Measurements from ENCODE around the gene SCN2A.

Gene SCN2A

DNA sequence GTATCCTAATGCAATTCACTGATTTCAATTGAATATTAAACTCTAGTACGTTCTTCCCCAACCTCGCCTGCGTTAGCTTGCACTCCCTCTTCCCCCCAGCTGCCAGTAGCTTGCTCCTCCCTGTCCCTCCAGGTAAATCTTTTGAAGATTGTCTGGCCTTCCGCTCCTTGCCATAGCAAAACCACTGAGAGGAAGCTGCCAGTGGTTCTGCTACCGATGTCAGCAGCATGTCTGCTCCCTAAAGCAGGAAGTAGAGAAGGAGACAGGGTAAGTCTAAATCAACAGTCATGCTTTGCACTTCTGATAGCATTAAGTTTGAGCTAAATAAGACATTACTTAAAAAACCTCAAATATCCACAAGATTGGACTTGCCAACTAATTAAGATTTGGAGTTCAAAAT is 89.1 kb downstream of the SCN2A start:
- TF ChIP-seq GATA2 (IDR thresholded peaks at IDR 0.05; ENCODE audit: low read depth, low read length): no peak

DNA sequence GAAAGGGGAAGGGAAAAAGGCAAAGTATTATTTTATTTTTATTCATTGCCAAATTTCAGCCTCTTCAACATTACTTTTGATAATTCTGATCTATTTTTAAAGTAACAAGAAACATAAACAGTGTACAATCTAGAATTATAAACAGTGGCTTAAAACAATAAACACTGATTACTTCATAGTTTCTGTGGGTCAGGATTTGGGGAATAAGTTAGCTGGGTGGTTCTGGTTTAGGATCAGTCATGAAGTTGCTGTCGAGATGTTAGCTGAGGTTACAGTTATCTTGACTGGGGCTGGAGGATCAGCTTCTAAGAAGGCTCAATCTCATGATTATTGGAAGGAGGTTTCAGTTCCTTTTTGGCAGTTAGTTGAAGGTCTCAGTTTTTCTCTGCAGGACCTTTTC is 109.2 kb downstream of the SCN2A start:
- no peak for TF ChIP-seq GATA2 (IDR thresholded peaks at IDR 0.05; ENCODE audit: low read depth, low read length)
- no peak for TF ChIP-seq GATA3 (IDR thresholded peaks at IDR 0.05; ENCODE audit: low read depth, low read length)

DNA sequence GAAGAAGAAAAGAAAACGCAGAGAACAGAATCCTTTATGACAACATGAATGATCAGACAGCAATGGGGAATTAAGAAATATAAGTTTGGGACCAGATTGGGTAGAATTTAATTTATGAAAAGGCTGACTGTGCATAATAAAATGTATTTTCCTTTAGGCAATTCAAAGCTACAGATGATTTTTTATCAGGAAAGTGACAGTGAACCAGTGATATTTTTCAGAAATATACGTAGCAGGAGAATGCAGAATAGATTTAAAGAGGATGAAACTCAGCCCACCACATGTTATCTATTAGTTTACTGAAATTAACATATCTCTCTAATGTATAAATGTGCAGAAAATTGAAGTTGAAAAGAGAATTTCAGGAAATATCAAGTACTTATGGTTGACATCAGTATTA is 110.0 kb downstream of the SCN2A start:
- TF ChIP-seq GATA2 (IDR thresholded peaks at IDR 0.05; ENCODE audit: low read depth, low read length) (no peak), GATA3 (IDR thresholded peaks at IDR 0.05; ENCODE audit: low read depth, low read length) (no peak)

DNA sequence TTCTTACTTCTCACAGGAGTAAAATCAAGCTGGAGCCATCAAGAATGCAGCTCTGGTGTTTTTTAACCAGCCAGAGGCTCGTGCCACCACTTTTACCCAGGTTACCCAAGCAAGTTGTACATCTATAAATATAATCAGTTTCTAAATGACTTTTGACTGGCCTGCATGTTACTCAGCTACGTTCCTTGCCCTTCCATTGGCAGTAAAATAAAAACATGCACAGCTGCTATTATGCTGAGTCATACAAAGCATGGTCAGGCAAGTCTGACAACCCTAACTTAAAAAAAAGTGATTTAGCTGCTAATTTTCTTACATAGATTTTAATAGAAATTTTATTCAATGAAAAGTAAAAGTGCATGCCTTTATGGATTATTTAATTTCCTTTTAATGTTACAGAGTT is 118.5 kb downstream of the SCN2A start:
- TF ChIP-seq GATA2 (IDR thresholded peaks at IDR 0.05; ENCODE audit: low read depth, low read length): no peak
- no peak for TF ChIP-seq GATA3 (IDR thresholded peaks at IDR 0.05; ENCODE audit: low read depth, low read length)

DNA sequence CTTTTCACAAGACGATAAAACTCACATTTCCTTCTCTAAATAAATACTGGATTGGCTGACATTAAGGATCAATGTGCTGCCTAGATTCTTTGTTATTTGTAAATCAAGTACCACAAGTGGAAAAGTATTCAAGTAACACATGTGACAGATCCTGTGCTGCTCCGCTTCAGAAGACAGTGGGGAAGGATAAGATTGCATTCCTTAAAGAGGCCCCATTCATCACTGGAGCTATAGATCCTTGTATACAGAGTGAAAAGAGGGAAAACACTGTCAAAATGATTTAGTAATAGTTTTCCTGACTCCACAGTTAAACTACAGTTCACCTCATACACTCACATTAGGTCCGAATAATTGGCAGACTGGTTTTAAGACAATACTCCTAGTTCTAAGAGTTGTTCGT is 122.3 kb downstream of the SCN2A start:
- TF ChIP-seq GATA3 (IDR thresholded peaks at IDR 0.05; ENCODE audit: low read depth, low read length) (no peak), GATA2 (IDR thresholded peaks at IDR 0.05; ENCODE audit: low read depth, low read length) (no peak)

GRCh38 chr2:165369131-165369897 is 130.1 kb downstream of the SCN2A start:
- no peak for TF ChIP-seq GATA3 (IDR thresholded peaks at IDR 0.05; ENCODE audit: low read depth, low read length)
- TF ChIP-seq GATA2 (IDR thresholded peaks at IDR 0.05; ENCODE audit: low read depth, low read length): no peak

GRCh38 chr2:165369898-165370296 is 130.7 kb downstream of the SCN2A start:
- TF ChIP-seq GATA3 (IDR thresholded peaks at IDR 0.05; ENCODE audit: low read depth, low read length) (no peak), GATA2 (IDR thresholded peaks at IDR 0.05; ENCODE audit: low read depth, low read length) (no peak)

GRCh38 chr2:165371356-165371755 is 132.1 kb downstream of the SCN2A start:
- TF ChIP-seq GATA3 (IDR thresholded peaks at IDR 0.05; ENCODE audit: low read depth, low read length) (no peak), GATA2 (IDR thresholded peaks at IDR 0.05; ENCODE audit: low read depth, low read length) (no peak)

- peak; percentile 75; the same call in 1 of the 2 replicates for TF ChIP-seq GATA2 (IDR thresholded peaks at IDR 0.05; ENCODE audit: low read depth, low read length)
- TF ChIP-seq GATA3 (IDR thresholded peaks at IDR 0.05; ENCODE audit: low read depth, low read length): peak; percentile 72
Observed at GRCh38 chr2:165373278-165374010, 134.2 kb downstream of the SCN2A start.

DNA sequence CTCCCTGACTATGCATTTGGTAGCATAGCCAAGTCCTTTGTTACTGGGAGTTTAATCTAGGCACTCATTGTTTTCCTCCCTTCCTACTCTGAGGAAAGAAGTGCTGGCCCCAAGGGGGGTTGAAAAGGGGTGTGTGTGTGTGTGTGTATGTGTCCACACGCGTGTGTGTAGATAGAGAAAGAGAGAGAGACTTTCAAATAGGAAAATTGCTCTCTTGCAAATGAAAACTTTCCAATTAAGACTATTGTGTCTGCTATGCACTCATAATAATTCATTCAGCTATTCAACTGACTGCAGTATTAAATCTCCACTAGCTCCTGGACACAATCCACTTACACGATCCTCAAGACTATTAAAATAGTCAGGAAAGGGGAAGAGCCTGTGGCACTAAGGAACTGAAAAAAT is 137.4 kb downstream of the SCN2A start:
- no peak for TF ChIP-seq GATA2 (IDR thresholded peaks at IDR 0.05; ENCODE audit: low read depth, low read length)
- TF ChIP-seq GATA3 (IDR thresholded peaks at IDR 0.05; ENCODE audit: low read depth, low read length): no peak

DNA sequence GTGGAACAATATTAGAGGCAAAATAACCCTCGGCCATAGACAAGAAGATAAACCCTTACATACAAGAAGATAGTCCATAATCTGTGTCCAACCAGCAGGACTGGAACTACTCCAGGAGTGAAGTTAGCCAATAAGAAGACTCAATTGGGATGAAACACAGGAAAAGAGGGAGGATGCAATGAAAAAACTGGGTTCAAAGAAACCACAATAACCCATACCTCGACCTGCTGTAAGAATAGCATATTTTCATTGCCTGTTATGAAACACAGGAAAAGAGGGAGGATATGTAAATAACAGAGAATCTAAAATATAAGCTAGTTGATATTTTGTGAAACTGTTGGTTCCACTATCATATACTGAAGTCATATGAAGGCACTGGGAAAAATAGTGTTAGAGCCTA is 143.1 kb downstream of the SCN2A start:
- no peak for TF ChIP-seq GATA3 (IDR thresholded peaks at IDR 0.05; ENCODE audit: low read depth, low read length)
- no peak for TF ChIP-seq GATA2 (IDR thresholded peaks at IDR 0.05; ENCODE audit: low read depth, low read length)

DNA sequence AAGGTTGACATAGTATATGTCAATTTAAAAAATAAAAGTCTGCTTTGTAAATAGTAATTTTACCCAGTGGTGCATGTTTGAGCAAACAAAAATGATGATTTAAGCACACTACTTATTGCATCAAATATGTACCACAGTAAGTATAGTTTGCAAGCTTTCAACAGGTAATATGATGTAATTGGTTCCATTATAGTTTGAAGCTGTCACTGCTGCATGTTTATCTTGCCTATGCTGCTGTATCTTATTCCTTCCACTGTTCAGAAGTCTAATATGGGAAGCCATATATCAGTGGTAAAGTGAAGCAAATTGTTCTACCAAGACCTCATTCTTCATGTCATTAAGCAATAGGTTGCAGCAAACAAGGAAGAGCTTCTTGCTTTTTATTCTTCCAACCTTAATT is 151.7 kb downstream of the SCN2A start:
- no peak for TF ChIP-seq GATA2 (IDR thresholded peaks at IDR 0.05; ENCODE audit: low read depth, low read length)
- no peak for TF ChIP-seq GATA3 (IDR thresholded peaks at IDR 0.05; ENCODE audit: low read depth, low read length)

- TF ChIP-seq GATA3 (IDR thresholded peaks at IDR 0.05; ENCODE audit: low read depth, low read length): no peak
- TF ChIP-seq GATA2 (IDR thresholded peaks at IDR 0.05; ENCODE audit: low read depth, low read length): no peak
Observed at GRCh38 chr2:165391791-165392190, 152.6 kb downstream of the SCN2A start.

DNA sequence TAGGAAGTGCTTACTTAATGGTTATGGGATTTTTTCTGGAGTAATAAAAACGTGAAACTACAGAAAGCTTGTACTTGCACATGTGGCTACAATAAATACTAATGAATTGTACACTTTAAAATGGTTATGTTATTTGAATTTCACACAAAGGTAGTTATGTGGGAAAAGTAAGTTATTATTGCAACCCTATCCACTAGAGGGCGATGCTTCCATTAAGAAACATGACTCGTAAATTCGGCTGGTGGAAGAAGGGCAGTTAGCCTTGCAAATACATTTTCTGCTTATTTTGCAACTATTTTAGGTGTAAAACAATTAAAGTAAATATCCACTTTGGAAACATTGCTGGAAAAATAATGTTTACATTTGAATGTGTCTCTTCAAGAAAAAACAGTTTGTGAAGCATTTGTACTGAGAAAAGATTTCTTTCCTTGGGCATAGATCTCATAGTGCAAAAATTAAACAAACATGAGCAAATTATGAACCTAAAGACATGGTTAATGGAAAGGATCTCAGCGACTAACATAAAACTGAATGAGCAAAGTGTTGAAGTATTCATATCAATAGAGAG is 162.2 kb downstream of the SCN2A start:
- TF ChIP-seq GATA3 (IDR thresholded peaks at IDR 0.05; ENCODE audit: low read depth, low read length) (no peak), GATA2 (IDR thresholded peaks at IDR 0.05; ENCODE audit: low read depth, low read length) (no peak)

GRCh38 chr2:165402162-165402561 is 162.9 kb downstream of the SCN2A start:
- no peak for TF ChIP-seq GATA3 (IDR thresholded peaks at IDR 0.05; ENCODE audit: low read depth, low read length)
- no peak for TF ChIP-seq GATA2 (IDR thresholded peaks at IDR 0.05; ENCODE audit: low read depth, low read length)

Measured in SH-SY5Y (cell line).